HL-60 (cell line): Measurements from ENCODE around the gene CEP112.

Source experiments
- DNase-seq, 2 experiments: peaks; one replicate each; pipeline ENCODE4 v3.0.0-alpha.2; 2010 to 2020; ENCODE audit warnings: low read depth in 1 of 2, low spot score in 1 of 2
- H3K27ac ChIP-seq: fragments of 250-450 bp; sonication (Bioruptor Pico); replicated peaks from 2 replicates; pipeline ENCODE4 v1.5.1; 2020; ENCODE audit warnings: mild to moderate bottlenecking, moderate library complexity
- H3K27me3 ChIP-seq: fragments of 250-450 bp; sonication (Bioruptor Pico); 2 replicates; pipeline ENCODE4 v1.5.1; 2021; ENCODE audit warnings: mild to moderate bottlenecking, moderate library complexity; ENCODE audit not compliant: insufficient read depth, poor library complexity, severe bottlenecking
- H3K4me3 ChIP-seq: replicated peaks from 2 replicates; pipeline ENCODE4 v1.5.1; 2011; ENCODE audit warnings: mild to moderate bottlenecking, control low read depth, low read length; ENCODE audit not compliant: insufficient read depth
- CTCF ChIP-seq: IDR thresholded peaks from one replicate; pipeline ENCODE4 v1.5.1; 2011; ENCODE audit warnings: low read length, control low read depth, inconsistent platforms; ENCODE audit not compliant: insufficient read depth
- GABPA ChIP-seq: IDR thresholded peaks from 2 replicates; pipeline ENCODE4 v1.6.1; 2012; ENCODE audit warnings: low read depth
- POLR2AphosphoS5 ChIP-seq: IDR thresholded peaks from 2 replicates; pipeline ENCODE4 v1.6.1; 2012; ENCODE audit warnings: low read depth
- REST ChIP-seq: IDR thresholded peaks from 2 replicates; pipeline ENCODE4 v1.6.1; 2012; ENCODE audit warnings: low read depth; ENCODE audit not compliant: insufficient replicate concordance
- SPI1 ChIP-seq: IDR thresholded peaks from 2 replicates; pipeline ENCODE4 v1.6.1; 2012; ENCODE audit warnings: low read depth, mild to moderate bottlenecking, borderline replicate concordance

Gene CEP112

GRCh38 chr17:65690626-65691310 is 501.2 kb downstream of the CEP112 start:
- no peak for DNase-seq
- no peak overlapping the region for H3K27ac ChIP-seq
- no peak overlapping the region for H3K4me3 ChIP-seq
- TF ChIP-seq POLR2AphosphoS5, result no peak
- TF ChIP-seq REST, result no peak
- H3K27me3 ChIP-seq, result no peaks in the 10 kb centered on the region

- TF ChIP-seq CTCF, result no peak
- no peak for TF ChIP-seq POLR2AphosphoS5
- no peak for TF ChIP-seq SPI1
- TF ChIP-seq GABPA, result no peak
- no peak for TF ChIP-seq REST
- no peak overlapping the region for H3K4me3 ChIP-seq
- no peak for DNase-seq
Measured at GRCh38 chr17:65688307-65688706, 503.6 kb downstream of the CEP112 start.

GRCh38 chr17:65685110-65685509 is 506.8 kb downstream of the CEP112 start:
- no peak for TF ChIP-seq SPI1
- TF ChIP-seq CTCF, result no peak
- no peak for TF ChIP-seq POLR2AphosphoS5
- no peak for TF ChIP-seq REST
- TF ChIP-seq GABPA, result no peak

More at GRCh38 chr17:65688307-65688706, 503.6 kb downstream of the CEP112 start:
- H3K27me3 ChIP-seq, result no peaks in the 10 kb centered on the region
- no peak overlapping the region for H3K27ac ChIP-seq

More at GRCh38 chr17:65685110-65685509, 506.8 kb downstream of the CEP112 start:
- Histone ChIP-seq H3K27ac (no peak overlapping the region), H3K4me3 (no peak overlapping the region), H3K27me3 (no peaks in the 10 kb centered on the region)
- no peak for DNase-seq
